ENCODE measurements around the gene TEKTIP1. TPM values are rescaled to one million over a fixed set of nuclear protein-coding genes. Genes with fewer than 3 reads are reported as not detected.

The TEKTIP1 gene
- total RNA-seq, 1 donor from 2014 or later = 0.73 TPM

DNA sequence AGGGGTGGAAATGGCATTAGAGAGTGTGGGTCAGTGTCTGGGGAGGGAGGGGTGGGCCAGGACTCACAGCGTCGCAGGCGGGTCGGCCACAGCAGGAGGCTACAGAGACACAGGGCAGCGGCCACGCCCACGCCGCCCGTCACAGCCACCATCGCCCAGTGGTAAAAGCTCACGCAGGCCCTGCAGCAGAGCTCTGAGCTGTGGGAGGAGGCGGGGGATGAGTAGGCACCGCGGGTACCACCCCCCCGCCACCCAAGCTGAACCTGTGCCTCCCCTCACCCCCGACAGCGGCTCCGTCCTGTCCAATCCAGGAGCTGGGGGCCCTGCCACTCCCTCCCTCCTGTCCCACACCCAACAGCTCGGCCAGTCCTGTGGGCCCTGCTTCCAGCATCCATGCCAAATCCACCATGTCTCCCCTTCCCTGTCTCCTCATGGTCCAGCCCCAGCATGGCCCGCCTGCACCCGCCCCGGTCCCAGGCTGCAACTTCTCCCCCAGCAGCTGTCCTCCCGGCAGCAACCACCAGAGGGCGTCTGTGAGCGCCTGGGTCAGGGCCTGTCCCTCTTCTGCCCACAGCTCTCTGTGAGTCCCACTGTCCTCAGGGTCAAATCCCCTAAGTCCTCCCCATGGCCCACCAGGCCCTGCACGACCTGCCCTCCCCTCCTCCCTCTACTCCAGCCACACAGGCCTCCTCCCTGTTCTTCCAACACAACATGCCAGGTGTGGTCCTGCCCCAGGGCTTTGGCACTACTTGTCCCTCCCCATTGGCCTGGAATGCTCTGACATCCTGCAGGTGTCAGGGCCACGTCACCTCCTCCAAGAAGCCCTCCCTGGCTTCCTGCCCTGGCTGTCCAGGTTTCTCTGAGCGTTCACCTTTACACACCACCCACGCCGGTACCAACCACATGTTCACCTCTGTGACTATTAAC, 6.0 kb downstream of the TEKTIP1 start:
- Mint-ChIP-seq H3K4me1 (ENCODE audit: unreplicated experiment) (peaks cover 9% of the 10 kb centered on the region), H3K27ac (ENCODE audit: unreplicated experiment) (peak overlapping the region; percentile 27), H3K27me3 (ENCODE audit: unreplicated experiment) (no peaks in the 10 kb centered on the region), H3K36me3 (ENCODE audit: unreplicated experiment) (peaks cover 4% of the 10 kb centered on the region), H3K4me3 (ENCODE audit: unreplicated experiment) (no peak overlapping the region), H3K9me3 (ENCODE audit: unreplicated experiment) (no peaks in the 10 kb centered on the region)
- peak; percentile 90 for TF ChIP-seq CTCF (IDR thresholded peaks at IDR 0.05)
- peak; percentile 94 for DNase-seq (ENCODE audit: extremely low spot score, unreplicated experiment)

GRCh38 chr19:3545669-3546034, 6.7 kb downstream of the TEKTIP1 start:
- no peak for TF ChIP-seq CTCF (IDR thresholded peaks at IDR 0.05)
- no peaks in the 10 kb centered on the region for H3K27me3 Mint-ChIP-seq (ENCODE audit: unreplicated experiment)
- no peak overlapping the region for H3K27ac Mint-ChIP-seq (ENCODE audit: unreplicated experiment)
- no peaks in the 10 kb centered on the region for H3K9me3 Mint-ChIP-seq (ENCODE audit: unreplicated experiment)
- peaks cover 4% of the 10 kb centered on the region for H3K36me3 Mint-ChIP-seq (ENCODE audit: unreplicated experiment)
- peaks cover 9% of the 10 kb centered on the region for H3K4me1 Mint-ChIP-seq (ENCODE audit: unreplicated experiment)
- no peak overlapping the region for H3K4me3 Mint-ChIP-seq (ENCODE audit: unreplicated experiment)
- DNase-seq (ENCODE audit: extremely low spot score, unreplicated experiment) = no peak

DNA sequence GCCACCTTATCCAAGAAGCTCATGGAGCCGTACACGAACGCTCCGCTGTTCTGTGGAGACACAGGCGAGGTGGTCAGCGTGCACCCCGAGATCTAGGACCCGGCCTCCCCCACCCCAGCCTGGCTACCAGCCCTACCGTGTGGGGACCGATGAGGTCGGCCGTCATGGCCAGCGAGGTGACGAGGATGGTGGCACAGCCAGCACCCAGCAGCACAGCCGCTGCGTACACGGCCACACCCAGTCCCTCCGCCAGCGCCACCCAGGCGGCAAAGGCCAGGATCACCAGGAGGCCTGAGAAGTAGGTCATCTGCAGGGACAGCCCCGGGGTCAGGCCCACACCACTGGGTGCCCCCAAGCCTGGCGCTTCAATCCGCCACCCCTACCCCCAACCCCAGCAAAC, 7.1 kb downstream of the TEKTIP1 start:
- no peak for TF ChIP-seq CTCF (IDR thresholded peaks at IDR 0.05)
- H3K27ac Mint-ChIP-seq (ENCODE audit: unreplicated experiment) = no peak overlapping the region
- no peak overlapping the region for H3K4me3 Mint-ChIP-seq (ENCODE audit: unreplicated experiment)
- no peaks in the 10 kb centered on the region for H3K27me3 Mint-ChIP-seq (ENCODE audit: unreplicated experiment)
- H3K9me3 Mint-ChIP-seq (ENCODE audit: unreplicated experiment) = no peaks in the 10 kb centered on the region
- H3K4me1 Mint-ChIP-seq (ENCODE audit: unreplicated experiment) = peaks cover 9% of the 10 kb centered on the region
- DNase-seq (ENCODE audit: extremely low spot score, unreplicated experiment) = no peak
- H3K36me3 Mint-ChIP-seq (ENCODE audit: unreplicated experiment) = peaks cover 4% of the 10 kb centered on the region

DNA sequence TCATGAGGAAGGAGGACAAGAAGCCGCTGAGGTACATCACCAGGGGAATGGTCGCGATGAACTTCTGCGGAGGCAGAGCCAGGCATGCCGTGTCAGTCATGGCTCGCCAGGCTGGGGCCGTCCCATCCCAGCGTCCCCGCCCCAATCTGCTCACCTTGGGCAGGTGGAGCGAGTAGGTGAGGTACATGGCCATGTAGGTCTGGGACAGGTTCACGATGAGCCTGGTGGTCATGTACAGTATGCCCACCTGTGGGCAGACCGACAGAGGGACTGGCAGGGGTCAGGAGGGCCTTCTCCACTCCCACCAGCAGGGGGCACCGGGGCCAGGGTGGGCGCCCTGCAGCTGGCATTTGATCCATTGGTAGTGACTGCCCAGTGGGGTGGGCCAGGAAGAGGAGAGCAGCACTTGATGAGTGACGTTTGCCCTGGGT, 8.3 kb downstream of the TEKTIP1 start:
- no peak for DNase-seq (ENCODE audit: extremely low spot score, unreplicated experiment)
- TF ChIP-seq CTCF (IDR thresholded peaks at IDR 0.05) = peak; percentile 51
- peaks cover 4% of the 10 kb centered on the region for H3K36me3 Mint-ChIP-seq (ENCODE audit: unreplicated experiment)
- H3K4me1 Mint-ChIP-seq (ENCODE audit: unreplicated experiment) = peaks cover 14% of the 10 kb centered on the region
- no peaks in the 10 kb centered on the region for H3K27me3 Mint-ChIP-seq (ENCODE audit: unreplicated experiment)
- no peak overlapping the region for H3K4me3 Mint-ChIP-seq (ENCODE audit: unreplicated experiment)
- H3K27ac Mint-ChIP-seq (ENCODE audit: unreplicated experiment) = no peak overlapping the region
- no peaks in the 10 kb centered on the region for H3K9me3 Mint-ChIP-seq (ENCODE audit: unreplicated experiment)

- H3K4me1 Mint-ChIP-seq (ENCODE audit: unreplicated experiment) = peaks cover 16% of the 10 kb centered on the region
- no peak overlapping the region for H3K4me3 Mint-ChIP-seq (ENCODE audit: unreplicated experiment)
- no peak for DNase-seq (ENCODE audit: extremely low spot score, unreplicated experiment)
- no peaks in the 10 kb centered on the region for H3K9me3 Mint-ChIP-seq (ENCODE audit: unreplicated experiment)
- no peak overlapping the region for H3K27ac Mint-ChIP-seq (ENCODE audit: unreplicated experiment)
- H3K36me3 Mint-ChIP-seq (ENCODE audit: unreplicated experiment) = peaks cover 4% of the 10 kb centered on the region
- H3K27me3 Mint-ChIP-seq (ENCODE audit: unreplicated experiment) = no peaks in the 10 kb centered on the region
- TF ChIP-seq CTCF (IDR thresholded peaks at IDR 0.05) = no peak
Observed at GRCh38 chr19:3547767-3548282, 8.9 kb downstream of the TEKTIP1 start.

All from osteocyte (in vitro differentiated cells).